Cardiac fibroblast (primary cell): ENCODE measurements around the gene ZBTB48.

Experiments
- DNase-seq, 2 donors: peaks; one replicate each; pipeline versions ENCODE4 v3.0.0 to v3.0.0-alpha.2; 2010; ENCODE audit warnings: low read depth in 2 of 2
- H3K4me3 ChIP-seq, 2 donors: replicated peaks in 1 of 2; 1 replicate in 1 of 2; 2 replicates in 1 of 2; pipeline ENCODE4 v1.5.1; 2011; ENCODE audit warnings: low read depth in 2 of 2, low read length in 2 of 2, mild to moderate bottlenecking in 2 of 2, moderate library complexity in 1 of 2
- CTCF ChIP-seq: IDR thresholded peaks from one replicate; pipeline ENCODE4 v1.5.1; 2011; ENCODE audit warnings: low read depth, mild to moderate bottlenecking, low read length, inconsistent platforms

Gene ZBTB48

GRCh38 chr1:6601923-6602668, 22.3 kb downstream of the ZBTB48 start:
- no peak for DNase-seq
- H3K4me3 ChIP-seq = peak overlapping the region; percentile 98 to 99
- TF ChIP-seq CTCF = no peak

- DNase-seq = peak; percentile 88 to 93
- H3K4me3 ChIP-seq = peak within 1 kb of the TSS; percentile 98 to 99
- no peak for TF ChIP-seq CTCF
Measured at GRCh38 chr1:6602669-6603237, 23.0 kb downstream of the ZBTB48 start, which contains the start of gene KLHL21. Gene KLHL21 (minus strand): TSS chr1:6602869. CDS start chr1:6602817, 52 bp downstream.

- H3K4me3 ChIP-seq = peak overlapping the region; percentile 50 to 52
- peak; percentile 83 to 86 for DNase-seq
- no peak for TF ChIP-seq CTCF
Measured at GRCh38 chr1:6603238-6603914, 23.6 kb downstream of the ZBTB48 start.

- peak overlapping the region in 1 of 2 donors; percentile 50 for H3K4me3 ChIP-seq
- DNase-seq = peak; percentile 92 to 93
- no peak for TF ChIP-seq CTCF
Measured at GRCh38 chr1:6603915-6604558, 24.2 kb downstream of the ZBTB48 start.

- H3K4me3 ChIP-seq = peak overlapping the region; percentile 74 to 77
- peak; percentile 39 to 50 for DNase-seq
- no peak for TF ChIP-seq CTCF
Measured at GRCh38 chr1:6612641-6613360, 33.0 kb downstream of the ZBTB48 start.

- DNase-seq = peak; percentile 99 to 100
- TF ChIP-seq CTCF = no peak
- H3K4me3 ChIP-seq = peak within 1 kb of the TSS; percentile 77 to 86
Measured at GRCh38 chr1:6613361-6614018, 33.7 kb downstream of the ZBTB48 start, which contains the start of gene PHF13. Gene PHF13 (plus strand): TSS chr1:6613731. CDS start chr1:6614067, 336 bp downstream.
